AG04449 (cell line): ENCODE measurements around the gene GPBAR1.

Source experiments
- CTCF ChIA-PET: fragments of 350-600 bp; formaldehyde crosslinking; extraction: SDS; loops from one replicate; lab custom pipeline; 2021; ENCODE audit warnings: antibody characterized with exemption; lab: Yijun Ruan, JAX
- POLR2A ChIA-PET: fragments of 400-600, 350-600 bp; formaldehyde crosslinking; extraction: SDS; loops from one replicate; lab custom pipeline; 2020; ENCODE audit warnings: antibody characterized with exemption, inconsistent platforms; lab: Yijun Ruan, JAX
- DNase-seq: peaks from one replicate; pipeline ENCODE4 v3.0.0-alpha.2; 2010; ENCODE audit warnings: low read depth, low spot score
- H3K4me3 ChIP-seq: 2 replicates; pipeline ENCODE4 v1.5.1; 2011; ENCODE audit warnings: low read depth, mild to moderate bottlenecking, control low read depth, low read length
- TF ChIP-seq, protein P1 (sequence below): IDR thresholded peaks from one replicate; pipeline ENCODE4 v1.5.1; 2011; ENCODE audit warnings: mild to moderate bottlenecking, moderate library complexity, low read length, control low read depth, inconsistent platforms; ENCODE audit not compliant: insufficient read depth; ENCODE audit errors: missing control alignments

Gene GPBAR1

DNA sequence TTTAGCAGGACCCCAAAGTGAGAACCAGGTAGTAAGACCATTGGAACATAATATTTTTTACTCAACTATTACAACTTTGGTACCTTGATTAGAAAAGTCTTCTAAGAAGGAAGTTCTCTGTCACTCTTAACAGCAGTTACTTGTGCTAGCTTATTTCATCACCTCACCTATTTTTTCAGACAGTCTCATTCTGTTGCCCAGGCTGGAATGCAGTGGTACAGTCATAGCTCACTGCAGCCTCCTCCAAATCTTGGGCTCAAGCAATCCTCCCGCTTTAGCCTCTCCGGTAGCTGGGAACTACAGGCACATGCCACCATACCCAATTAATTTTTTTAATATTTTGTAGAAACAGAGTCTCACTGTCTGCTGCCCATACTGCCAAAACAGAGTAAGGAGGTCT is 25.8 kb upstream of the GPBAR1 start:
- no peak overlapping the region for H3K4me3 ChIP-seq
- DNase-seq, result no peak
- CTCF ChIA-PET, result interaction anchor here (1.0 to 2.3 kb wide), 5 partner anchors 9 to 37 kb away, joined by 3 to 7 read pairs (median 4); no protein-coding TSS in a partner anchor
- POLR2A ChIA-PET, result no interaction called here
- TF ChIP-seq, protein P1, sequence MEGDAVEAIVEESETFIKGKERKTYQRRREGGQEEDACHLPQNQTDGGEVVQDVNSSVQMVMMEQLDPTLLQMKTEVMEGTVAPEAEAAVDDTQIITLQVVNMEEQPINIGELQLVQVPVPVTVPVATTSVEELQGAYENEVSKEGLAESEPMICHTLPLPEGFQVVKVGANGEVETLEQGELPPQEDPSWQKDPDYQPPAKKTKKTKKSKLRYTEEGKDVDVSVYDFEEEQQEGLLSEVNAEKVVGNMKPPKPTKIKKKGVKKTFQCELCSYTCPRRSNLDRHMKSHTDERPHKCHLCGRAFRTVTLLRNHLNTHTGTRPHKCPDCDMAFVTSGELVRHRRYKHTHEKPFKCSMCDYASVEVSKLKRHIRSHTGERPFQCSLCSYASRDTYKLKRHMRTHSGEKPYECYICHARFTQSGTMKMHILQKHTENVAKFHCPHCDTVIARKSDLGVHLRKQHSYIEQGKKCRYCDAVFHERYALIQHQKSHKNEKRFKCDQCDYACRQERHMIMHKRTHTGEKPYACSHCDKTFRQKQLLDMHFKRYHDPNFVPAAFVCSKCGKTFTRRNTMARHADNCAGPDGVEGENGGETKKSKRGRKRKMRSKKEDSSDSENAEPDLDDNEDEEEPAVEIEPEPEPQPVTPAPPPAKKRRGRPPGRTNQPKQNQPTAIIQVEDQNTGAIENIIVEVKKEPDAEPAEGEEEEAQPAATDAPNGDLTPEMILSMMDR, result no peak

DNA sequence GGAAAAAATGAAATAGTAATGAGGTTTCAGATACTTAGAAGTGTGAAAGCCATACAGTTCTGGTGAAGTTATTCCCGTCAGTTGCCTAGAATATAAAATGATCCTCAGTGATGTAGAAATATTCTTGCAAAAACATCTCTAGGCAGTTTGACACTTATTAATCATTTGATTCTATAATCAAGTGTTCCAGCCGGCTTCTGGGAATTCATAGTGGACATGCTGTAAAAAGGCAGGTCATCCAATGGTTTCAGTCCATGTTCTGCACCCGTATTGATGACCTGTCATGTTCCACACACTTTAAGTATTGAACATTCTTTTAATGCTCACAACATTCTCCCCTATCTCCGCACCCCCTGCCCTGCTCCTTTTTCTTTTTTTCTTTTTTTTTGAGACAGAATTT is 24.0 kb upstream of the GPBAR1 start:
- TF ChIP-seq, protein P1, result no peak
- H3K4me3 ChIP-seq, result no peak overlapping the region
- ChIA-PET POLR2A (no interaction called here), CTCF (no interaction called here)
- no peak for DNase-seq

DNA sequence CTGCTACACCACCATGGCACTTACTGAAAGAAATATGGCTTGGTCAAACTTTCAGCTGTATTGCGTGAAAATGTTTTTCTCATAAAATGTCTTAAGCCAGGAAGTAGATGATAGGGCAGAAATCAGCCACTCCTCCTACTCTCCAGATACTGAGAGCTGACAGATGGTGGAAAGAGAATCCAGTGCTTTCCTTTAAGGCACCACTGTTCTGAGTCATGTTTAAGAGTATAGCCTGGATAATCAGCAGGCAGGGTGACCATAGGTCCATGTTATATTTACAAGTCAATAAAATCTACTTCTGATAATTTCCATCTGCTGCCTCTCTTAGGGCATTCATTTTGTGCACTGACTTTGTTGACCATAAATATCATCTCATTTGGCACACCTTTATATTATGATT is 21.9 kb upstream of the GPBAR1 start:
- POLR2A ChIA-PET, result no interaction called here
- DNase-seq, result no peak
- CTCF ChIA-PET, result interaction anchor here (1.4 kb wide), 1 partner anchor 10 kb away, joined by 3 read pairs; no protein-coding TSS in a partner anchor
- TF ChIP-seq, protein P1, result no peak
- no peak overlapping the region for H3K4me3 ChIP-seq

DNA sequence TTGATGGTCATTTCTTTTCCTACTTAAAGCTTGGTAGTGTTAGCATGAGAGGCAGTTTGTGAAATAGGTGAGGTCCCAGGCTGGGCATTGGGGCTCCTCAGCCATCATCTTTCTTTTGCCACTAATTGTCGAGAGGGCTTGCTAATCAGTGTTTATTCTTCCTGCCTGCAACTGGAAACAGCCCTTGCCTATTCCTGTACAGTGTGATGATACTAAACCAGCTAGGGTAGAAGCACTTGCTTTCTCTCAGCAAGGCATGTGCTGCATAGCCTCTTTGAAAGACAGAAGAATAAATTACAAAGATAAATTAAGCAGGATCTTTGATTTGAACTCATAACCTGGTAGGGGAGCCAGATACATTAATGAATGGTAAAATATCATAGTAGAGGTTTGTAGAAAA is 16.6 kb upstream of the GPBAR1 start:
- ChIA-PET CTCF (interaction anchor here (1.0 to 8.3 kb wide), 5 partner anchors 8 to 26 kb away, joined by 3 to 75 read pairs (median 5); partner anchors contain the start of genes AAMP and PNKD), POLR2A (no interaction called here)
- DNase-seq, result no peak
- TF ChIP-seq, protein P1, result no peak
- H3K4me3 ChIP-seq, result no peak overlapping the region

DNA sequence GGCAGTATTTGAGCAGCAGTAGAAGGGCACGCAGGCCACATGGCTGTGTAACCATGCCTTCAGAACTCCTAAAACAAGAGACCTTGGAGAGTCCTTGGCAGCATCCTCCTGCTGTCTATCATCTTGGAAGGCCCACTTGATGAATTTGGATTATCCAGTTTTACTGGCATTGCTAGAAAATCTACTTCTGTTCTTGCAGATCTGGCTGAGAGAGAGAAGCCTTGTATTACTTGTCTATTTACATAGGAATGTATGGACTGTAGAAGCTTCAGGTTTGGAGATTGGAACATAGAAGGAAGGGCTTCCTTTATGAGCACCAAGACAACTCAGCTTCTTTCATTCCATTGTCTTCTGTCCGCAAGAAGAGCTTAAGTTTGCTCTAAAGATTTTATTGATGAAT is 16.1 kb upstream of the GPBAR1 start:
- POLR2A ChIA-PET, result no interaction called here
- TF ChIP-seq, protein P1, result no peak

DNA sequence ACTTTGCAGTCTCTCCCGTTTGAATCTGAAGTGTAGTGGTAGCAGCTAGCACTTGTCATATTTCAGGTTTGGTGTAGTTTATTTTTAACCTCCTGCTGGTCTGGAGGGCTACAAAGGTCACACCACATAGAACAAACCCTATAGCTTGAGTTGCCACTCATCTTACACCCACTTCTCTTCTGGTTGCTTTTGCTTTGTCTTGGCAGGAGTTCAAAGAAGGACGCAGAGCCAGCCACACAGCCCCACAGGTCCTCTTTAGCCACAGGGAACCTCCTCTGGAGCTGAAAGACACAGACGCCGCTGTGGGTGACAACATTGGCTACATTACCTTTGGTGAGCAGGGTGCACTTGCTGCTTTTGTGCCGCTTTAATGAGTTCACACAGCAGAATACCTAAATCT is 15.6 kb upstream of the GPBAR1 start:
- CTCF ChIA-PET, result interaction anchor here (0.9 to 8.3 kb wide), 4 partner anchors 9 to 59 kb away, joined by 3 to 75 read pairs (median 12); no protein-coding TSS in a partner anchor
- POLR2A ChIA-PET, result no interaction called here
- no peak overlapping the region for H3K4me3 ChIP-seq
- TF ChIP-seq, protein P1, result no peak
- no peak for DNase-seq

More for the DNA sequence above, 16.1 kb upstream of the GPBAR1 start:
- H3K4me3 ChIP-seq, result no peak overlapping the region
- CTCF ChIA-PET, result interaction anchor here (1.0 to 8.3 kb wide), 4 partner anchors 9 to 14 kb away, joined by 3 to 75 read pairs (median 14); no protein-coding TSS in a partner anchor
- no peak for DNase-seq
